DMS153 treated with DMSO at 0.1 percent for 48 hours (cell line): ENCODE measurements around the gene SPDEF.

Experiments
- DNase-seq: peaks from one replicate; lab custom pipeline; 2025; ENCODE audit not compliant: unreplicated experiment; lab: John Stamatoyannopoulos, UW

Gene SPDEF

GRCh38 chr6:34546551-34547321, 9.4 kb downstream of the SPDEF start:
- peak; percentile 52 for DNase-seq

- DNase-seq, result no peak
These were observed 11.2 kb downstream of the SPDEF start for GRCh38 chr6:34544776-34545471.

GRCh38 chr6:34544052-34544604, 12.0 kb downstream of the SPDEF start:
- DNase-seq, result no peak

- DNase-seq, result no peak
These were observed 12.7 kb downstream of the SPDEF start for GRCh38 chr6:34543421-34543820.

- no peak for DNase-seq
These were observed 15.3 kb downstream of the SPDEF start for GRCh38 chr6:34540841-34541240.

GRCh38 chr6:34540222-34540621, 15.9 kb downstream of the SPDEF start:
- no peak for DNase-seq

- no peak for DNase-seq
These were observed 16.9 kb downstream of the SPDEF start for GRCh38 chr6:34539181-34539580.

GRCh38 chr6:34538581-34538980, 17.5 kb downstream of the SPDEF start:
- no peak for DNase-seq

GRCh38 chr6:34537922-34538550, 18.1 kb downstream of the SPDEF start:
- DNase-seq, result no peak

- DNase-seq, result no peak
These were observed 18.9 kb downstream of the SPDEF start for GRCh38 chr6:34536959-34537848.

- DNase-seq, result no peak
These were observed 19.7 kb downstream of the SPDEF start for GRCh38 chr6:34536251-34536958.

GRCh38 chr6:34535646-34536045, 20.5 kb downstream of the SPDEF start:
- no peak for DNase-seq

- no peak for DNase-seq
These were observed 20.9 kb downstream of the SPDEF start for GRCh38 chr6:34535199-34535598.

- no peak for DNase-seq
These were observed 21.5 kb downstream of the SPDEF start for GRCh38 chr6:34534656-34535055.

- no peak for DNase-seq
These were observed 22.0 kb downstream of the SPDEF start for GRCh38 chr6:34534146-34534545.

- no peak for DNase-seq
These were observed 23.9 kb downstream of the SPDEF start for GRCh38 chr6:34532230-34532629.

GRCh38 chr6:34531580-34532201, 24.4 kb downstream of the SPDEF start:
- DNase-seq, result no peak

GRCh38 chr6:34530753-34531365, 25.3 kb downstream of the SPDEF start:
- no peak for DNase-seq

GRCh38 chr6:34529665-34530327, 26.3 kb downstream of the SPDEF start:
- DNase-seq, result no peak
